Glomerular endothelial cell (primary cell): ENCODE data around the gene STRA6. TPM values are rescaled to one million over a fixed set of nuclear protein-coding genes. Genes with fewer than 3 reads are reported as not detected.

Experiments used
- DNase-seq: peaks from one replicate; pipeline ENCODE4 v3.0.0-alpha.2; 2011; ENCODE audit warnings: low read depth, low spot score; ENCODE audit errors: extremely low read depth
- total RNA-seq: library from RNA; depleted of rRNA; stranded (reverse); fragments of >200 nt; gene quantifications from 2 replicates; pipeline ENCODE4 v1.2.3, GENCODE V29; 2015

Gene STRA6
- total RNA-seq, 1 donor from 2014 or later: 1.6 TPM

GRCh38 chr15:74135041-74135565, 67.5 kb downstream of the STRA6 start:
- DNase-seq: no peak

GRCh38 chr15:74134387-74135027, 68.1 kb downstream of the STRA6 start:
- DNase-seq: no peak

GRCh38 chr15:74133694-74134386, 68.7 kb downstream of the STRA6 start:
- no peak for DNase-seq

- DNase-seq: no peak
These were observed 69.6 kb downstream of the STRA6 start for GRCh38 chr15:74132681-74133651.

GRCh38 chr15:74131628-74132413, 70.8 kb downstream of the STRA6 start:
- no peak for DNase-seq

GRCh38 chr15:74130849-74131627, 71.5 kb downstream of the STRA6 start:
- DNase-seq: no peak

- no peak for DNase-seq
These were observed 72.3 kb downstream of the STRA6 start, which contains the start of gene ISLR2 for GRCh38 chr15:74130155-74130848. TSS of gene ISLR2 (plus strand) at chr15:74130586. CDS start at chr15:74132755, 2,169 bp downstream.

GRCh38 chr15:74129586-74130154, 72.9 kb downstream of the STRA6 start:
- no peak for DNase-seq

Other genes starting within 250 kb of the STRA6 start
- 13.4 and 14.6 TPM in 2 replicates for gene STOML1, start 210.5 kb downstream of the STRA6 start, total RNA-seq
- gene PML, start 208.1 kb downstream of the STRA6 start, total RNA-seq: 196 and 216 TPM in 2 replicates
- not detected in 2 replicates for gene GOLGA6A, start 120.2 kb downstream of the STRA6 start, total RNA-seq
- gene ISLR2, start 72.2 kb downstream of the STRA6 start, total RNA-seq: 0.12 TPM in 1 of 2 replicates, not detected in the other
- gene ISLR, start 29.1 kb downstream of the STRA6 start, total RNA-seq: 0.39 and 0.47 TPM in 2 replicates
- not detected in 2 replicates for gene CCDC33, start 33.5 kb upstream of the STRA6 start, total RNA-seq
- gene CYP11A1, start 164.9 kb upstream of the STRA6 start, total RNA-seq: not detected in 2 replicates
- 15.3 and 25.6 TPM in 2 replicates for gene SEMA7A, start 231.2 kb upstream of the STRA6 start, total RNA-seq